GM12878 (cell line): ENCODE data around the gene DHRS4. TPM values are rescaled to one million over a fixed set of nuclear protein-coding genes. Genes with fewer than 3 reads are reported as not detected.
A peak's percentile ranks its signal among the peaks of the same experiment; 100 is the strongest.

ENCODE experiments used
- CEBPB ChIP-seq, 2 experiments: fragments of 150-350 bp in 1 of 2; IDR thresholded peaks; 2 replicates each; pipeline ENCODE4 v1.6.1; 2012 to 2014; ENCODE audit warnings: low read depth in 2 of 2, low read length in 2 of 2, borderline replicate concordance in 1 of 2, inconsistent platforms in 1 of 2
- CTCF ChIP-seq, 3 experiments: IDR thresholded peaks in 2 of 3; conservative IDR thresholded peaks in 1 of 3; 2 replicates each; pipeline ENCODE4 v1.5.1; 2011; ENCODE audit warnings: low read depth in 3 of 3, low read length in 3 of 3, mild to moderate bottlenecking in 3 of 3, control low read depth in 2 of 3, moderate library complexity in 2 of 3, inconsistent platforms in 1 of 3, mixed read lengths in 1 of 3; ENCODE audit not compliant: control insufficient read depth in 2 of 3, insufficient read depth in 1 of 3; ENCODE audit errors: extremely low read depth in 1 of 3
- EP300 ChIP-seq, 2 experiments: fragments of 150-350 bp in 1 of 2; IDR thresholded peaks; 2 replicates each; pipeline ENCODE4 v1.6.1; 2011 to 2012; ENCODE audit warnings: low read depth in 2 of 2, low read length in 2 of 2, borderline replicate concordance in 1 of 2, improper control_type of control experiment in 1 of 2, inconsistent platforms in 1 of 2; ENCODE audit not compliant: control insufficient read depth in 1 of 2
- ETV6 ChIP-seq, 2 experiments: fragments of 450-650 bp in 1 of 2; IDR thresholded peaks in 1 of 2; conservative IDR thresholded peaks in 1 of 2; 2 replicates each; pipeline ENCODE4 v1.6.1; 2014; ENCODE audit warnings: antibody characterized with exemption in 1 of 2, borderline replicate concordance in 1 of 2, low read depth in 1 of 2, mild to moderate bottlenecking in 1 of 2, moderate library complexity in 1 of 2
- GABPA ChIP-seq: IDR thresholded peaks from 2 replicates; pipeline ENCODE4 v1.6.1; 2014; ENCODE audit warnings: antibody characterized with exemption, low read depth, mild to moderate bottlenecking, inconsistent platforms
- IKZF1 ChIP-seq: fragments of 450-650 bp; conservative IDR thresholded peaks from 2 replicates; pipeline ENCODE4 v1.6.1; 2017; ENCODE audit warnings: antibody characterized with exemption, mild to moderate bottlenecking
- MAX ChIP-seq: IDR thresholded peaks from 2 replicates; pipeline ENCODE4 v1.6.1; 2012; ENCODE audit warnings: low read depth, low read length, improper control_type of control experiment
- MEF2B ChIP-seq: fragments of 450-650 bp; IDR thresholded peaks from 2 replicates; pipeline ENCODE4 v1.6.1; 2018; ENCODE audit warnings: mild to moderate bottlenecking, moderate library complexity; ENCODE audit not compliant: partially characterized antibody, poor library complexity, severe bottlenecking
- MYB ChIP-seq: fragments of 150-350 bp; IDR thresholded peaks from 2 replicates; pipeline ENCODE4 v1.6.1; 2014; ENCODE audit warnings: mild to moderate bottlenecking, low read depth, low read length, borderline replicate concordance
- NBN ChIP-seq: fragments of 450-650 bp; IDR thresholded peaks from 2 replicates; pipeline ENCODE4 v1.6.1; 2016
- NRF1 ChIP-seq: conservative IDR thresholded peaks from 2 replicates; pipeline ENCODE4 v1.6.1; 2011; ENCODE audit warnings: mild to moderate bottlenecking, low read depth, low read length, improper control_type of control experiment
- PAX5 ChIP-seq: IDR thresholded peaks from 2 replicates; pipeline ENCODE4 v1.6.1; 2011; ENCODE audit warnings: low read depth, low read length, borderline replicate concordance
- PKNOX1 ChIP-seq: fragments of 450-650 bp; IDR thresholded peaks from 2 replicates; pipeline ENCODE4 v1.6.1; 2016; ENCODE audit warnings: mild to moderate bottlenecking
- POLR2A ChIP-seq: IDR thresholded peaks from 2 replicates; pipeline ENCODE4 v1.6.1; 2011; ENCODE audit warnings: low read depth, mild to moderate bottlenecking, low read length
- RAD21 ChIP-seq: IDR thresholded peaks from 2 replicates; pipeline ENCODE4 v1.6.1; 2011; ENCODE audit warnings: mild to moderate bottlenecking, low read depth, low read length, moderate library complexity; ENCODE audit not compliant: insufficient read depth
- SKIL ChIP-seq: fragments of 450-650 bp; IDR thresholded peaks from 2 replicates; pipeline ENCODE4 v1.6.1; 2017; ENCODE audit warnings: mild to moderate bottlenecking, low read depth, inconsistent platforms; ENCODE audit not compliant: poor library complexity, severe bottlenecking
- SMARCA5 ChIP-seq: fragments of 450-650 bp; IDR thresholded peaks from 2 replicates; pipeline ENCODE4 v1.6.1; 2017; ENCODE audit warnings: mild to moderate bottlenecking
- TAF1 ChIP-seq: IDR thresholded peaks from 2 replicates; pipeline ENCODE4 v1.6.1; 2011; ENCODE audit warnings: mild to moderate bottlenecking, low read depth, low read length, borderline replicate concordance
- TCF12 ChIP-seq: IDR thresholded peaks from 2 replicates; pipeline ENCODE4 v1.6.1; 2011; ENCODE audit warnings: low read depth, mild to moderate bottlenecking, low read length
- TCF3 ChIP-seq: IDR thresholded peaks from 2 replicates; pipeline ENCODE4 v1.6.1; 2012; ENCODE audit warnings: low read depth, mild to moderate bottlenecking, low read length, borderline replicate concordance; ENCODE audit not compliant: insufficient read depth
- YBX1 ChIP-seq: fragments of 450-650 bp; IDR thresholded peaks from 2 replicates; pipeline ENCODE4 v1.6.1; 2016; ENCODE audit warnings: antibody characterized with exemption
- ZNF207 ChIP-seq: fragments of 450-650 bp; IDR thresholded peaks from 2 replicates; pipeline ENCODE4 v1.6.1; 2014; ENCODE audit warnings: antibody characterized with exemption, mild to moderate bottlenecking, borderline replicate concordance
- ZNF217 ChIP-seq: fragments of 450-650 bp; IDR thresholded peaks from 2 replicates; pipeline ENCODE4 v1.6.1; 2017; ENCODE audit warnings: antibody characterized with exemption, mild to moderate bottlenecking
- polyA plus RNA-seq, 11 experiments: library from polyadenylated mRNA; depleted of rRNA in 4 of 11; unstranded in 6 of 11; stranded (reverse) in 5 of 11; fragments of >200 nt; fragmentation: Nextera tagmentation in 4 of 11; fragmentation: Illumina TruSeq in 1 of 11; extraction: Ambion mirVana in 4 of 11; extraction: Trizol in 1 of 11; gene quantifications; 1 replicate in 1 of 11; 2 replicates in 10 of 11; pipeline versions ENCODE4 v1.2.1 to v1.2.3, GENCODE V29; 2011 to 2016; ENCODE audit warnings: inconsistent platforms in 2 of 11, missing spikeins in 2 of 11, low read depth in 1 of 11
- total RNA-seq, 4 experiments: library from RNA; depleted of rRNA in 3 of 4; stranded (reverse); fragments of >200 nt in 3 of 4; fragmentation: Illumina TruSeq in 1 of 4; extraction: Trizol in 1 of 4; gene quantifications; 2 replicates each; pipeline versions ENCODE4 v1.2.1 to v1.2.3, GENCODE V29; 2013 to 2021

Gene DHRS4
- total and polyA plus RNA-seq, 10 of the 15 experiments (the other 5 are each of a cell fraction or from before 2014, with no cell fraction given) = 2.4 to 38.1 (median 22.2) TPM

GRCh38 chr14:24013654-24014514, 60.3 kb downstream of the DHRS4 start (continued):
- TF ChIP-seq ETV6 (conservative IDR thresholded peaks at IDR 0.05 in 1 of 2, IDR thresholded peaks at IDR 0.05 in 1 of 2; ENCODE audit: borderline replicate concordance in 1 of 2, low read depth in 1 of 2) (no peak), RAD21 (peak; percentile 97), SMARCA5 (peak; percentile 74; the same call in 1 of the 2 replicates), CTCF (IDR thresholded peaks at IDR 0.05 in 2 of 3, conservative IDR thresholded peaks at IDR 0.05 in 1 of 3; ENCODE audit: control insufficient read depth in 2 of 3, extremely low read depth in 1 of 3, insufficient read depth in 1 of 3, low read depth in 3 of 3, low read length in 3 of 3) (peak; percentile 77 to 91 (median 81)), POLR2A (no peak), TAF1 (no peak), IKZF1 (no peak), CEBPB (IDR thresholded peaks at IDR 0.05; ENCODE audit: borderline replicate concordance in 1 of 2, low read depth in 2 of 2, low read length in 2 of 2) (no peak), NBN (0 out of 2 replicates have a peak, but pooled peaks have one; percentile 32), MYB (no peak), MAX (no peak), NRF1 (no peak), EP300 (IDR thresholded peaks at IDR 0.05; ENCODE audit: borderline replicate concordance in 1 of 2, control insufficient read depth in 1 of 2, low read depth in 2 of 2, low read length in 2 of 2) (no peak), TCF12 (0 out of 2 replicates have a peak, but pooled peaks have one; percentile 37), ZNF217 (no peak), PKNOX1 (no peak), GABPA (no peak), SKIL (peak; percentile 22), MEF2B (no peak), PAX5 (no peak), TCF3 (0 out of 2 replicates have a peak, but pooled peaks have one; percentile 25), ZNF207 (no peak), YBX1 (no peak)
